GM12801 (cell line): ENCODE results near the gene CETN3.

Experiments used
- CTCF ChIP-seq: IDR thresholded peaks from one replicate; pipeline ENCODE4 v1.5.1; 2011; ENCODE audit warnings: control low read depth; ENCODE audit not compliant: insufficient read length; ENCODE audit errors: extremely low read depth

The CETN3 gene

GRCh38 chr5:90365328-90365727 is 44.2 kb downstream of the CETN3 start:
- TF ChIP-seq CTCF, result no peak

- no peak for TF ChIP-seq CTCF
Measured at GRCh38 chr5:90359073-90359920, 50.3 kb downstream of the CETN3 start.

- TF ChIP-seq CTCF, result no peak
Measured at GRCh38 chr5:90356622-90357021, 52.9 kb downstream of the CETN3 start.

- no peak for TF ChIP-seq CTCF
Measured at GRCh38 chr5:90356176-90356575, 53.4 kb downstream of the CETN3 start.

GRCh38 chr5:90355635-90356034 is 53.9 kb downstream of the CETN3 start:
- TF ChIP-seq CTCF, result no peak

- TF ChIP-seq CTCF, result no peak
Measured at GRCh38 chr5:90353254-90353653, 56.3 kb downstream of the CETN3 start.

GRCh38 chr5:90351101-90351500 is 58.5 kb downstream of the CETN3 start:
- TF ChIP-seq CTCF, result no peak
